ENCODE data around the gene TXLNA.
A peak's percentile ranks its signal among the peaks of the same experiment; 100 is the strongest.

Gene TXLNA

GRCh38 chr1:32186077-32186476, 6.6 kb downstream of the TXLNA start:
- DNase-seq = no peak

GRCh38 chr1:32186491-32186890, 7.0 kb downstream of the TXLNA start:
- no peak for DNase-seq

GRCh38 chr1:32187850-32188249, 8.4 kb downstream of the TXLNA start:
- DNase-seq = no peak

- DNase-seq = no peak
Measured at GRCh38 chr1:32192220-32192948, 12.9 kb downstream of the TXLNA start.

GRCh38 chr1:32194984-32195383, 15.5 kb downstream of the TXLNA start:
- DNase-seq = no peak

GRCh38 chr1:32195531-32195930, 16.1 kb downstream of the TXLNA start:
- DNase-seq = no peak

GRCh38 chr1:32195972-32196823, 16.7 kb downstream of the TXLNA start:
- DNase-seq = no peak

- DNase-seq = no peak
Measured at GRCh38 chr1:32197074-32197473, 17.6 kb downstream of the TXLNA start.

- no peak for DNase-seq
Measured at GRCh38 chr1:32197837-32198236, 18.4 kb downstream of the TXLNA start.

- no peak for DNase-seq
Measured at GRCh38 chr1:32198237-32199042, 19.0 kb downstream of the TXLNA start.

- no peak for DNase-seq
Measured at GRCh38 chr1:32199043-32199716, 19.7 kb downstream of the TXLNA start.

- DNase-seq = no peak
Measured at GRCh38 chr1:32199717-32200072, 20.2 kb downstream of the TXLNA start.

- DNase-seq = peak; percentile 42
Measured at GRCh38 chr1:32200226-32201010, 20.9 kb downstream of the TXLNA start, which contains the start of gene CCDC28B. Gene CCDC28B, plus strand, starts transcription at chr1:32200595. Its CDS starts 1,341 bp downstream, at chr1:32201936.

- no peak for DNase-seq
Measured at GRCh38 chr1:32201011-32201855, 21.8 kb downstream of the TXLNA start.

GRCh38 chr1:32204943-32205361, 25.5 kb downstream of the TXLNA start:
- DNase-seq = no peak

GRCh38 chr1:32205401-32206370, 26.2 kb downstream of the TXLNA start, which contains the start of gene IQCC:
Gene IQCC, plus strand, starts transcription at chr1:32205671. Its CDS starts 11 bp downstream, at chr1:32205682.
- DNase-seq = peak; percentile 49

- DNase-seq = no peak
Measured at GRCh38 chr1:32208469-32208868, 29.0 kb downstream of the TXLNA start.

GRCh38 chr1:32208891-32209328, 29.4 kb downstream of the TXLNA start, which contains the start of gene DCDC2B:
Gene DCDC2B, plus strand, starts transcription at chr1:32209089. Its CDS starts 5 bp downstream, at chr1:32209094.
- no peak for DNase-seq

Data from NCI-H1694 treated with DMSO at 0.1 percent for 48 hours (cell line).